GM10248 (cell line): ENCODE results near the gene ATRNL1.

Experiments used
- CTCF ChIA-PET: fragments of 300-600 bp; sonication (Branson Sonifier 250); formaldehyde crosslinking; extraction: SDS; loops from one replicate; lab custom pipeline; 2021; ENCODE audit warnings: antibody characterized with exemption; lab: Yijun Ruan, JAX
- POLR2A ChIA-PET: fragments of 350-650 bp; sonication (Branson Sonifier 250); formaldehyde crosslinking; extraction: SDS; loops from one replicate; lab custom pipeline; 2020; ENCODE audit warnings: antibody characterized with exemption; lab: Yijun Ruan, JAX
- DNase-seq: peaks from one replicate; pipeline ENCODE4 v3.0.0; 2012; ENCODE audit errors: extremely low spot score
- TF ChIP-seq, protein P1 (sequence below): IDR thresholded peaks from 2 replicates; pipeline ENCODE4 v1.5.1; 2012; ENCODE audit warnings: mild to moderate bottlenecking, low read depth; ENCODE audit errors: extremely low read depth, missing control alignments, control extremely low read depth

The ATRNL1 gene

DNA sequence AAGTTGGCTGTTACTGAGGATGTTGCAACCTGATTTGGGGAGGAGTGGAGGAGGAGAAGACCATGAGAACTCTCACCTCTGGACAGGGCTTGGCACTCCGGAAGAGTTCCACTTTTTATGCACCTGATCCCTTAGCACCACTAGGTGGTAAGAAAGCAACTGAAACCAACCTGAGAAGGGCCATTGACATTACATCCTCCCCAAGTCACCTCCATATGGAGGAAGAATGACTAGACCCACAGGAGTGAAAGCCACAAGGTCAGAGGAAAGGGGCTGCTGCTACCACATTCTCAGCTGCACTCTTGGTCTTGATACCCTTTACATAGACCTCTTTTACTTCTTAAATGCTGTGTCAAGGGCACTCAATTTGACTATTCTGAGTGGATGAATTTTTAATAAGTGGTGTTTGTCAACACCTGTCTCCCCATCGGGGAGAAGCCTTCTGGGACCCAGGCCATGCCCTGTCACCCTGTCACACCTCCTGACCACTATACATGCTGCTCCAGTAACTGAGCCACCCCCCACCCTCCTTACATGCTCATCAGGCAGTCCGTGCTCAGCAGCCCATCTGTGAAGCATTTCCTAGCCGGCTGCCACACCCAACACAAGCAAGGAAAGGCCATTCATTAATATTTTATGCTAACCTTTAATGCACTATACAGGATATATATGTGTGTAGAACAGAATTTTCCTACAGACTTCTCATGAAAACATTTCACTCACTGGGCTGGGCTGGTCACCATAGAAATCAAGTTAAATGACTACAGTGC, 817.0 kb downstream of the ATRNL1 start:
- POLR2A ChIA-PET = no interaction called here
- TF ChIP-seq, protein P1, sequence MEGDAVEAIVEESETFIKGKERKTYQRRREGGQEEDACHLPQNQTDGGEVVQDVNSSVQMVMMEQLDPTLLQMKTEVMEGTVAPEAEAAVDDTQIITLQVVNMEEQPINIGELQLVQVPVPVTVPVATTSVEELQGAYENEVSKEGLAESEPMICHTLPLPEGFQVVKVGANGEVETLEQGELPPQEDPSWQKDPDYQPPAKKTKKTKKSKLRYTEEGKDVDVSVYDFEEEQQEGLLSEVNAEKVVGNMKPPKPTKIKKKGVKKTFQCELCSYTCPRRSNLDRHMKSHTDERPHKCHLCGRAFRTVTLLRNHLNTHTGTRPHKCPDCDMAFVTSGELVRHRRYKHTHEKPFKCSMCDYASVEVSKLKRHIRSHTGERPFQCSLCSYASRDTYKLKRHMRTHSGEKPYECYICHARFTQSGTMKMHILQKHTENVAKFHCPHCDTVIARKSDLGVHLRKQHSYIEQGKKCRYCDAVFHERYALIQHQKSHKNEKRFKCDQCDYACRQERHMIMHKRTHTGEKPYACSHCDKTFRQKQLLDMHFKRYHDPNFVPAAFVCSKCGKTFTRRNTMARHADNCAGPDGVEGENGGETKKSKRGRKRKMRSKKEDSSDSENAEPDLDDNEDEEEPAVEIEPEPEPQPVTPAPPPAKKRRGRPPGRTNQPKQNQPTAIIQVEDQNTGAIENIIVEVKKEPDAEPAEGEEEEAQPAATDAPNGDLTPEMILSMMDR = no peak
- CTCF ChIA-PET = no interaction called here
- DNase-seq = no peak

DNA sequence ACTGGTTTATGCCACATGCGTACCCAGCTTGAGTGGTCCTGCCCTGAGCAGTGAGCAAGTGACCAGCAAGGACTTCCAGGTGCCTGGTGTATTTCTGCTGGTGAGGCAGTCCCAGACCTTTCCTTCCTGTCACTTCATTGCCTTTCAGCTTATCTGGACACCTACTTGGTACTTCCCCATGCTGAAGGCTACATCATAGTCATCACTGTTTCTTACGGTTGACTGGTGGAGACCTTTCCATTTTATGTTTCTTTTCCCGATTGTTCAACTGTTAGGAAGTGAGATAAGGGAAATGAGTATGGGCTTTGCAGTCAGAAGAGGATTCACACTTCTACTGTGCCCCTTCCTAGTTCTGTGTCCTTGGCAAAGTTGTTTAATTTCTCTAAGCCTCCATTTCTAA, 821.3 kb downstream of the ATRNL1 start:
- DNase-seq = no peak
- ChIA-PET POLR2A (no interaction called here), CTCF (no interaction called here)
- TF ChIP-seq, protein P1 = no peak

DNA sequence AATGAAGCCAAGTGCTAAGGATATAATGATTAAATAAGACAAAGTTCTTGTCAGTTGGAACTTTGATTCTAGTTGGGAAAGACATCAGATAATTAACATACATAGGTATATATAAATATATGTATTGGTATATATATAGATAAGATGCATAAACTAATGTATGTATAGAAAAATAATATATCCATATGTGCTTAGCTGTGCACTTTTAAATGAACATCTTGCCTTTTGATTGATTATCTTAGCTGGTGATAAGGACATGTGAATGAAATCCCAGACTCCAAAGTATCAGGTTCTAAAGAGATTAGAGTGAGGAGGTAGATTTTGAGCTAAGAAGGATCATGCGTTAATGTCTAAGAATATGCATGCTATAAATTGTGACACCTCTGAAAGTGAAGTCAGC, 822.3 kb downstream of the ATRNL1 start:
- TF ChIP-seq, protein P1 = no peak
- CTCF ChIA-PET = no interaction called here
- DNase-seq = no peak
- POLR2A ChIA-PET = no interaction called here

DNA sequence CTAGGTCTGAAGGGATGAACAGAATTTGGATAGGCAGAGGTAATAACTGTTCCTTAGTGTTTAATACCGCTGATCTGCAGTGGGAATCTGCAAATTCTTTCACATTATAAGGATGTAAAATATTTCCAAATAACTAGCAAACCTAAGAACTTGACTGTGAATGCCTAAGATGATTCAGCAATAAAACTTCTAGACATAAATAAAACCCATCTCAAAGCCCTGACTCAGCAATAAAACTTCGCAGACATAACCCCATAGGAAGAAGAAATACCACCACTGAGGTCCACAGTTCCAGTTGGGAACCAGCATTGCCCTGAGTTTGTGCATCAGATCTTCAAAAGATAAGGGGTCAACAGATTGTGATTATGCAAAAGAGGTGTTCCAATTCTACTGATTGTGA, 825.6 kb downstream of the ATRNL1 start:
- TF ChIP-seq, protein P1 = no peak
- no peak for DNase-seq
- ChIA-PET CTCF (no interaction called here), POLR2A (no interaction called here)

DNA sequence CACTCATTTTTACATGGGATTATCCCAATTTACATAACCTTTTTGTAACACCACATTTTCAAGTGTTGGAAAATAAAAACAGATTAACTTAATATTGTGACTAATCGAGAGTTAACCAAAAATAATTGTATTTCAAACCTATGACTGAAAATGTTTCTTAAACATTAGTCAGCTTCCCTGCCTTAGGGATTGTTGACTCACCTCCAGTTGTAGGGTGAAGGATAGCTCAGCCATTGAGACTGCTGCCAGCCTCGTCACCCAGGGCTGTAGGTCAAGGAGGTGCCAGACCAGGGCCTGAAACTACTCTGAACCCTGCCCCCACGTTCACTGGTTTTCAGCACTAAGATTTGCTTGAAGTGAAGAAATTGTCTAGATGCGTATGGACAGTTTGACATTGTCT, 828.6 kb downstream of the ATRNL1 start:
- POLR2A ChIA-PET = no interaction called here
- TF ChIP-seq, protein P1 = no peak
- CTCF ChIA-PET = interaction anchor here (1.5 kb wide), 2 partner anchors 12 to 13 kb away, joined by 3 to 6 read pairs; no protein-coding TSS in a partner anchor
- no peak for DNase-seq

DNA sequence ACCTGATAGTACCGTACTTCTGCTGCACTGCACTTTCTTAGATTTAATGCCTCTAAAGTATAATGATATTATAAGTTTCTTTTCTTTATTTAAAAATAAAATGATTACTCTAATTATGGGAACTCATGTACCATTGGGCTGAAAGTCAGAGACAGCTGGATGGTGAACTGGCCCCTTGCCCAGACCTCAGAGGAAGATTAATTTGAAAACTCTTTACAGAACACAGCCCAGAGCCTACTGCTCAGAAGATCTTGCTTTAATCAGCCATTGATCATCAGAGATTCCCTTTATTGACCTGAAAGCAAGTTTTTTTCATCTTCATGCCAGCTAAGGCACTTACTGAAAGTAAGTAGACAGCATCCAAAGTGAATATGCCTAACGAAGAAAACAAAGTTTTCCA, 838.1 kb downstream of the ATRNL1 start:
- POLR2A ChIA-PET = no interaction called here
- no peak for DNase-seq
- TF ChIP-seq, protein P1 = no peak

More for the DNA sequence above, 838.1 kb downstream of the ATRNL1 start:
- CTCF ChIA-PET = no interaction called here
